HCT116 (cell line): ENCODE measurements around the gene HPCAL4.

Experiments used
- CEBPB ChIP-seq: IDR thresholded peaks from 2 replicates; pipeline ENCODE4 v1.6.1; 2012; ENCODE audit warnings: low read depth
- POLR2A ChIP-seq: IDR thresholded peaks from 2 replicates; pipeline ENCODE4 v1.7.0; 2011; ENCODE audit warnings: borderline replicate concordance; ENCODE audit not compliant: insufficient read depth, insufficient read length; ENCODE audit errors: extremely low read depth
- YY1 ChIP-seq: IDR thresholded peaks from 2 replicates; pipeline ENCODE4 v1.6.1; 2011; ENCODE audit warnings: low read length, low read depth, moderate library complexity, mild to moderate bottlenecking; ENCODE audit not compliant: insufficient replicate concordance; ENCODE audit errors: extremely low read depth
- TF ChIP-seq, protein P1 (sequence below): IDR thresholded peaks from 2 replicates; pipeline ENCODE4 v1.6.1; 2011; ENCODE audit warnings: mild to moderate bottlenecking, low read length, moderate library complexity; ENCODE audit not compliant: insufficient replicate concordance; ENCODE audit errors: extremely low read depth

- TF ChIP-seq, protein P1, sequence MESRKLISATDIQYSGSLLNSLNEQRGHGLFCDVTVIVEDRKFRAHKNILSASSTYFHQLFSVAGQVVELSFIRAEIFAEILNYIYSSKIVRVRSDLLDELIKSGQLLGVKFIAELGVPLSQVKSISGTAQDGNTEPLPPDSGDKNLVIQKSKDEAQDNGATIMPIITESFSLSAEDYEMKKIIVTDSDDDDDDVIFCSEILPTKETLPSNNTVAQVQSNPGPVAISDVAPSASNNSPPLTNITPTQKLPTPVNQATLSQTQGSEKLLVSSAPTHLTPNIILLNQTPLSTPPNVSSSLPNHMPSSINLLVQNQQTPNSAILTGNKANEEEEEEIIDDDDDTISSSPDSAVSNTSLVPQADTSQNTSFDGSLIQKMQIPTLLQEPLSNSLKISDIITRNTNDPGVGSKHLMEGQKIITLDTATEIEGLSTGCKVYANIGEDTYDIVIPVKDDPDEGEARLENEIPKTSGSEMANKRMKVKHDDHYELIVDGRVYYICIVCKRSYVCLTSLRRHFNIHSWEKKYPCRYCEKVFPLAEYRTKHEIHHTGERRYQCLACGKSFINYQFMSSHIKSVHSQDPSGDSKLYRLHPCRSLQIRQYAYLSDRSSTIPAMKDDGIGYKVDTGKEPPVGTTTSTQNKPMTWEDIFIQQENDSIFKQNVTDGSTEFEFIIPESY: no peak
- no peak for TF ChIP-seq YY1
- no peak for TF ChIP-seq POLR2A
- no peak for TF ChIP-seq CEBPB
Observed at GRCh38 chr1:39670689-39671088, 20.5 kb downstream of the HPCAL4 start.
